Kidney glomerular epithelial cell (primary cell): ENCODE measurements around the gene OR10A4.
"Not testable (repeated sequence)": the region's sequence is repeated elsewhere in the genome, so short reads cannot be mapped to it uniquely, and the experiment has no call there.

Experiments
- DNase-seq: peaks from one replicate; lab custom pipeline; 2025; lab: John Stamatoyannopoulos, UW

OR10A4 gene

GRCh38 chr11:6876325-6876724 lies at the start of gene OR10A4:
Gene OR10A4, plus strand, starts transcription at chr11:6876625. Its CDS starts 23 bp downstream, at chr11:6876648.
- no peak for DNase-seq

DNA sequence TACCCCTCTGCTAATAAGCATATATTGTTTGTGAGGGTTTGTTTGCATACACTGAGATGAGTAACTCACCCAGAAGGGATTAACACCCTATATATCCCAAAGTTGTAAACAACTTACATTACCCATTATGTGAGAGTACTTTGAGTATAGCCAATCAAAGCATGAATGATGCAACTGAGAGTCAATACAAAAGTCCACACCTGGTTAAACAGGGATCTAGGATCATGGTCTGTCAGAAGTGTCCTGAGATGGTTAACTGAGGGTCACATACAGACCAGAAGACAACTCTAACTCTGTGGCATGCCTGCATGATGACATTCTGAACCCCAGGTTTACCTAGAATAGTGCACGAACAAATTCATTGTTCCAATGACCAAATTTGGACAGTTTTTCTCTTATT lies 48.3 kb upstream of the OR10A4 start:
- DNase-seq = no peak

DNA sequence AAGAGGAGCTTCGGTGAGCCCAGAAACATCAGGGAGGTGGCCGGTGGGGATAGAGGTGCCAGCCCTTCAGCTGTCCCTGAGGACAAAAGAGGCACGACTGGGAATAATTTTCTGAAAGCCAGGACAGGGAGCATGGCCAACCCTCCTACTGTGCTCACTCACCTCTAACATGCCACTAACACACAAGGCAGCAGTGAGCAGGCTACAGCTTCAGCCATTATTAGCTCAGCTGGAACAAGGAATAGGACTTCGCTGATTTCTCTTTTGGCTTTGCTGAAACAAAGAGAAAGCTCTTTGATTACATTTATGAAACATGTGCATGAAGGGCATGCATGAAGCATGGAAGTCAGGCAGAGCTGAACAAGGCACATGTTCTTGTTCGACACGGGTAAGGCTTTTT lies 43.1 kb upstream of the OR10A4 start:
- no peak for DNase-seq

DNA sequence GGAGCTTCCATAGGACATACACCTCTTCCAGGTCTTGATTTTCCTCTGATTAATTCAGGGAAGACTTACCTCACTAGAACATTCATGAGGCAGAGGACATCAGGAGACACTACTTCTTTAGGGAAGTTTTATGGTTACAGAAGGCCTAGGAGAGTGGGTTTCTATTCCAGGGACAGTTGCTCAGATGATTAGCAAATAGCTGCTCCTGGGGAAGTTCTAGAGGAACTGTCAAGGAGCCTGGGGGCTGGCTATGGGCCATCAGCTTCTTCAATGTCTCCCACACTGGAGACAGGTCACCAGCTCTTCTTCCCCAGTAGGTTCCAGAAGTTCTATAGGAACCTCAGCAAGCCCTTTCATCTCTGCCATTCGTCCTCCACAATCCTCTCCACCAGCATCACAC lies 42.4 kb upstream of the OR10A4 start:
- DNase-seq = no peak

- no peak for DNase-seq
Measured at GRCh38 chr11:6841694-6842093, 34.7 kb upstream of the OR10A4 start.

GRCh38 chr11:6843670-6844069 lies 32.8 kb upstream of the OR10A4 start:
- no peak for DNase-seq

DNA sequence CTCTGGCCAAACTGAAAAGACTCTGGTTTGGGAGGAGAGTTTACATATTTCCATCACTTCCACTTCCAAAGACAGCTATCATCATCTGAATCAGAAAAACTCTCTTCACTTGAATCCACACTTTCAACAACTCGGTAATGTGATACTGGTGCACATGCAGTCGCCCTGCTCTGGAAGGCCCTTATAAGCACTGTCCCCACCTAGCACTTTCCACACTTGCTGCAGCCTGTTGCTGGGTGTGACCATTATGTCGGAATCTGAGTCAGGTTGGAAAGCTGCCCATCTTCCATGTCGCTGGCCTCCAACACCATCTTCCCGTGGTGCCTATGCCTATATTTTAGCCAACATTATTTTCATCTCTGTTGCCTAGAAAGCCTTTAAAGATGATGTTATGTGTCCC lies 32.1 kb upstream of the OR10A4 start:
- no peak for DNase-seq

DNA sequence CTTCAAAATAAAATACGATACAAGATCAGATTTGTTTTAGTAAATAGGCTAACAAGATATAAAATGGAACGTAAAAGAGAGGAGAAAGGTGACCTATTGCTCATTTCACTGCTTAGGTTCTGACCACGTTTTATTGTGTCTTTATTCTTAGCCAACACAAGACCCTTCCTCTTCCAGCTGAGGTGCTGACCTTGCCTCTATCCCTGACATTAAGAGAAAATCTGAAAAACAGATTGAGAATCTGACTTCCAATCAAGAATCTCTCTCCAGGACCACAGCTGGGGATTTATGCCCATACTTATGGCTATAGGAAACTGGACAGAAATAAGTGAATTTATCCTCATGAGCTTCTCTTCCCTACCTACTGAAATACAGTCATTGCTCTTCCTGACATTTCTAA lies 31.0 kb upstream of the OR10A4 start, which contains the start of gene OR10A5:
Gene OR10A5 (plus strand): TSS at position 301 of the 400 bp plus-strand sequence. CDS start 0 bp downstream, at position 301.
- no peak for DNase-seq

DNA sequence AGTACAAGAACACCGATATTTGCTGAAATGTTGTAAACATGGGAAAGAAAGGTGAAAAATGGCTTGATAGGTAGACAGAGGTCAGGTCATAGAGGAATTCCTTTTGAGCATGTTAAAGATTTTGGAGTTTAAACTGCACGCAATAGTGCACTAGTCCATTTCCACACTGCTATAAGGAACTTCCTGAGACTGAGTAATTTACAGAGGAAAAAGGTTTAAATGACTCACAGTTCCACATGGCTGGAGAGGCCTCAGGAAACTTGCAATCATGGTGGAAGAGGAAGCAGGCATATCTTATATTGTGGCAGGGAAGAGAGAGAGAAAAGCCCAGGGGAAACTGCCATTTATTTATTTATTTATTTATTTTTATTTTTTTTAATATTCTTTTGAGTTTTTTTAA lies 25.9 kb upstream of the OR10A4 start:
- no peak for DNase-seq

GRCh38 chr11:6854801-6855200 lies 21.6 kb upstream of the OR10A4 start:
- DNase-seq = not testable (repeated sequence)

DNA sequence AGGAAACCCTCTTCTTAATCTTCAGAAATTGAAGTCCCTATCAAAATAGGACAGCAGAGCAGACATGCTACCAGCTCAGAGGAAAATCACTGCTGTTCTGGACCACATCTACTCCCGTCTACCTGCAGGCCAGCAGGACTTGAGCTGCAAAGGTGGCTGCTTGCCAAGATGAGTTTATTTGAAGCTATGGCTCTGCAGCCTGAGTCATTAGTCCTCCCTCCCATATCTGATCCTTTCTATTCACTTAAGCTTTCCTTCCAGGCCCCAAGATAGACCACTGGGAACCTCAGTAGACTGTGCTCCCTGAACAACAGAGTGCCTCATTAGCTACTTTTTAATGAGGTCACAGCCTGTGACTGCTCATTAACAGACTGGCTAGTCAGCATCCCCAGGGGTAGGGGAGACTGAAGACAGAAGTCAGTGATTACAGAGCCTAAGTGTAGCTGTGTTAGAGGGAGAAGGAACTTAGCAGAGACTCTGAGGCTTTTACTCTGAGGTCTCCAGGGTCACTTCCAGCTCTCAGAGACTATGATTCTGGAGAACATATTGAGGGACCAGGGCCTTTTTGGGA lies 20.4 kb upstream of the OR10A4 start:
- peak; percentile 52 for DNase-seq

DNA sequence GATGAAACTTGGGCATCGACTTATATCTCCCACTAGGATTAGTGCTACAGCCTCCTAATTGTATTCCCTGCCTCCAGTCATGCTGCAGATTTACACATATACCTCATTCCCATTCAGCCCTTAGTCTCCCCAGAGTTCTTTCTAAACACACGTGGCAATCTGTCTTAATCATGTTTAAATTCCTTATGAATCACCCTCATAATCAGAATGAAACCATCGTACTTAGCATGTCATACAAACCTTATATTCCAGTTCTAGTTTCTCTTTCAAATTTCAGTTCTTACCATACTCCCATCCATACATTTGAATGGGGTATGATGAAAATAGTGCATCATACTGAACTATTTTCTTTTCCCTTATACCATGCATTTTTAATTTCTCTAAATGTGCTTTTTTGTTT lies 19.6 kb upstream of the OR10A4 start:
- no peak for DNase-seq

GRCh38 chr11:6862961-6863360 lies 13.5 kb upstream of the OR10A4 start, which contains the start of gene OR10A2:
Gene OR10A2, plus strand, starts transcription at chr11:6863057. Its CDS starts 6,698 bp downstream, at chr11:6869755.
- no peak for DNase-seq

GRCh38 chr11:6864438-6864837 lies 12.0 kb upstream of the OR10A4 start:
- DNase-seq = no peak

DNA sequence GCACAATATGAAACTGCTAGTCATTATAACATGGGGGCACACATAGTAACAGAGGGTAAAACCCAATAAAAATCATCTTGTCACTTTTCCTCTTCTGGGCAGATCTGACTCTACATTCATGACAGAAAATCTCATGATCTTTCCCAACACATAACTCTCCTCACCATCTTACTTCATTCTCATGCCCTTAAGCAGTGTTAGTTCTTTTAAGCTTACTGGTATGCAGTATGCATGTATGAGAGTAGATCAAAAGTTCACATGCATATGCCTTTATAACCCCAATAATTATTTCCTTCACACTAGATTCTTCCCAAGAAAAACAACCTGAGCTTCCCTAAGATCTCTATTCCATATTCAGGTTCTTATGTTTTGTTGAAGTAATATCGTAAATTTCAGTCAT lies 5.1 kb upstream of the OR10A4 start:
- no peak for DNase-seq

DNA sequence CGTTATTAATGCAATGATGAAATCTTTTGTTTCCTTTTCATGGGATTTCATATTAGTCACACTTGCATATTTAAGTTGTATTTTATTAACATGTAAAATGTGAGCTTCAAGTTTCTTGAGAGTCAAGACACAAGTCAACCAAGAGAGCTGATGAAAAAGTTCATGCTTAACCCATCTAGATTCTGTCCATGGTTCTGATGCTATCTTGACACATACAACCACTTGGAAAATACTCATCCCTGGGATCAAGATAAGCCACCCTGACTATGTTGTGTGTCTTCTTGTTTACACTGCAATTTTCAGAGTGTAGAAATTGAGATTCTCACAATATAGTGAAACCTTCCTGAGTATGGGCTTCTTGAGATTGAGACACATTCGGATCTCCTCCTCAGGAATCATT lies 664 bp upstream of the OR10A4 start:
- no peak for DNase-seq

- no peak for DNase-seq
Measured at GRCh38 chr11:6876914-6877313, 489 bp downstream of the OR10A4 start.

- DNase-seq = no peak
Measured at GRCh38 chr11:6882751-6883150, 6.3 kb downstream of the OR10A4 start.

GRCh38 chr11:6887711-6888110 lies 11.3 kb downstream of the OR10A4 start:
- not testable (repeated sequence) for DNase-seq

DNA sequence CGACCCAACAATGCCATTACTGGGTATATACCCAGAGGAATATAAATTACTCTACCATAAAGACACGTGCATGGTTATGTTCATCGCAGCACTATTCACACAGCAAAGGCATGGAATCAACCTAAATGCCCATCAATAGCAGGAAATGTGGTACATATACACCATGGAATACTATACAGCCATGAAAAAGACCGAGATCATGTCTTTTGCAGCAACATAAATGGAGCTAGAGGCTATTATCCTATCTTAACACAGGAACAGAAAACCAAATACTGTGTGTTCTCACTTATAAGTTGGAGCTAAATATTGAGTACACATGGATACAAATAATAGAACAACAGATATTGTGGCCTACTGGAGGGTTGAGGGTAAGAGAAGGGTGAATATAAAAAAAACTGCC lies 12.4 kb downstream of the OR10A4 start:
- DNase-seq = no peak

- DNase-seq = no peak
Measured at GRCh38 chr11:6889835-6890234, 13.4 kb downstream of the OR10A4 start.

GRCh38 chr11:6892400-6892799 lies 16.0 kb downstream of the OR10A4 start, which contains the start of gene OR2D2:
Gene OR2D2, minus strand, starts transcription at chr11:6892500. Its CDS starts 0 bp downstream, at chr11:6892500.
- no peak for DNase-seq

- no peak for DNase-seq
Measured at GRCh38 chr11:6894097-6894496, 17.7 kb downstream of the OR10A4 start.

DNA sequence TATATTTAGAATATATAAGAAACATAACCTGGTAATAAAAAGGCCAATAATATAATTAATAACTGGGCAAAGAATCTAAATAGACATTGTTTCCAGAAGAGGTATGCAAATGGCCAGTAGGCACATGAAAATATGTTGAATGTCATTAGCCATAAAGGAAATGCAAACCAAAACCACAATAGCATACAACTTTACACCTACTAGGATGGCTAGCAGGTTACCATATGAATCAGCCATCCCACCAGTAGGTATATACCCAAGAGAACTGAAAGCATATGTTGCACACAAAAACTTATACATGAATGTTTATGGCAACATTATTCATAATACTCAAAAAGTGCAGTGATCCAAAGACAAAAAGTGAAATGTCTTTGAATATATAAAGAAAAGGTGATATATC lies 18.6 kb downstream of the OR10A4 start:
- no peak for DNase-seq
